ENCODE measurements around the gene TNS3. TPM values are rescaled to one million over a fixed set of nuclear protein-coding genes. Genes with fewer than 3 reads are reported as not detected.

TNS3 gene
- total RNA-seq, 1 donor from 2014 or later: 89.8 TPM

- Histone ChIP-seq H3K9me3 (no peaks in the 10 kb centered on the region), H3K36me3 (no peaks in the 10 kb centered on the region), H3K4me3 (peak overlapping the region in 1 of 2 donors; percentile 53), H3K4me1 (peaks cover 7 to 11% of the 10 kb centered on the region in 2 donors), H3K27me3 (no peaks in the 10 kb centered on the region), H3K27ac (peak overlapping the region; percentile 69 to 75)
- peak in 1 of 2 donors; percentile 77 for DNase-seq (ENCODE audit: low spot score in 2 of 2)
- intact Hi-C loops (cut with DNase I): loop anchor here (5.0 kb wide), 1 partner anchor 87 kb away; no protein-coding TSS in a partner anchor
- TF ChIP-seq CTCF (IDR thresholded peaks at IDR 0.05): no peak
Measured at GRCh38 chr7:47379629-47380324, 202.1 kb downstream of the TNS3 start.

GRCh38 chr7:47378728-47379395 lies 203.0 kb downstream of the TNS3 start:
- Histone ChIP-seq H3K4me1 (peaks cover 7 to 11% of the 10 kb centered on the region in 2 donors), H3K9me3 (no peaks in the 10 kb centered on the region), H3K4me3 (no peak overlapping the region), H3K27ac (no peak overlapping the region), H3K27me3 (no peaks in the 10 kb centered on the region), H3K36me3 (no peaks in the 10 kb centered on the region)
- TF ChIP-seq CTCF (IDR thresholded peaks at IDR 0.05): no peak
- intact Hi-C loops (cut with DNase I): no loop called here
- no peak for DNase-seq (ENCODE audit: low spot score in 2 of 2)

- Histone ChIP-seq H3K4me1 (peaks cover 7 to 11% of the 10 kb centered on the region in 2 donors), H3K4me3 (no peak overlapping the region), H3K27ac (no peak overlapping the region), H3K27me3 (no peaks in the 10 kb centered on the region), H3K9me3 (no peaks in the 10 kb centered on the region), H3K36me3 (no peaks in the 10 kb centered on the region)
- TF ChIP-seq CTCF (IDR thresholded peaks at IDR 0.05): no peak
- DNase-seq (ENCODE audit: low spot score in 2 of 2): no peak
- intact Hi-C loops (cut with DNase I): no loop called here
Measured at GRCh38 chr7:47377741-47378140, 204.2 kb downstream of the TNS3 start.

GRCh38 chr7:47376991-47377616 lies 204.8 kb downstream of the TNS3 start:
- Histone ChIP-seq H3K4me1 (peaks cover 7 to 11% of the 10 kb centered on the region in 2 donors), H3K27me3 (no peaks in the 10 kb centered on the region), H3K9me3 (no peaks in the 10 kb centered on the region), H3K27ac (no peak overlapping the region), H3K36me3 (no peaks in the 10 kb centered on the region), H3K4me3 (no peak overlapping the region)
- intact Hi-C loops (cut with DNase I): no loop called here
- TF ChIP-seq CTCF (IDR thresholded peaks at IDR 0.05): no peak
- no peak for DNase-seq (ENCODE audit: low spot score in 2 of 2)

- no peak overlapping the region for H3K27ac ChIP-seq
- H3K36me3 ChIP-seq: no peaks in the 10 kb centered on the region
- no peaks in the 10 kb centered on the region for H3K9me3 ChIP-seq
- no peak overlapping the region for H3K4me3 ChIP-seq
- DNase-seq (ENCODE audit: low spot score in 2 of 2): no peak
- no peak for TF ChIP-seq CTCF (IDR thresholded peaks at IDR 0.05)
- intact Hi-C loops (cut with DNase I): no loop called here
- H3K4me1 ChIP-seq: peaks cover 7% of the 10 kb centered on the region in 2 donors
- no peaks in the 10 kb centered on the region for H3K27me3 ChIP-seq
Measured at GRCh38 chr7:47375121-47375938, 206.6 kb downstream of the TNS3 start.

Measured in ascending aorta (tissue), 2 donors.